ENCODE data around the gene ROR1.

The ROR1 gene

DNA sequence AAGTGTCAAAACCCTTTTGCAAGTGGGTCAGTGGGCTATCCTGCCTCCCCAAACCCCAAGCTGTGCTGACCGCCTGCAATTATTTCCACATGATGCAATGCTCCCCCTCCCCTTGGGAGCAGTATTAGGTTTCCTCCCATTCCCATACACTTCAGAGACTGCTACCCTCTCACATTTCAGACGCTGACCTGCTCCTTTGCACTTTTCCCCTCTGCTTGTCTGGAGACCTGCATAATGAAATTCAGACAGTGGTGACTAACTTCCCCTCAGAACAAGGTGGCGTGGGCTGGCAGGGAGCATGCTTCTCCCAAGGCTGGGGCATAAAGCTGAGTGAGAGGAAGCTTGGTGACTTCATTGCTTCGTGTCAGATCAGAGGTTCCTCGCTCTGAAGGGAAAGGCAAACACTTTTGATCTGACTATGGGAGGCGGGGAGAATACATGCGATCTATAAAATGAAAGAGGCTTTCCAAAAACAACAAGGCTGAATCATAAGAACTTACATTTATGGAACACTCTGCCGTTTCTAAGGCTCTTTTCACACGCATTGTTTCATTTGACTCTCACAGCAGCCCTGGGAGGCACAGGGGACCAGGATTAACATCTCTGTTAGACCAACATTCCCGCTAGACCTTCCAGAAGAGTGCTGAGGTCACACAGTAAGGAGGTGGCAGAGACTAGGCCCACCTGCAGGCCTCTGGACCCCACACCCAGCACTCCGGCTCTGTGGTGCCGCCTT, 27.5 kb upstream of the ROR1 start:
- DNase-seq (ENCODE audit: extremely low read depth, low read depth): peak; percentile 47
- TF ChIP-seq, protein P1, sequence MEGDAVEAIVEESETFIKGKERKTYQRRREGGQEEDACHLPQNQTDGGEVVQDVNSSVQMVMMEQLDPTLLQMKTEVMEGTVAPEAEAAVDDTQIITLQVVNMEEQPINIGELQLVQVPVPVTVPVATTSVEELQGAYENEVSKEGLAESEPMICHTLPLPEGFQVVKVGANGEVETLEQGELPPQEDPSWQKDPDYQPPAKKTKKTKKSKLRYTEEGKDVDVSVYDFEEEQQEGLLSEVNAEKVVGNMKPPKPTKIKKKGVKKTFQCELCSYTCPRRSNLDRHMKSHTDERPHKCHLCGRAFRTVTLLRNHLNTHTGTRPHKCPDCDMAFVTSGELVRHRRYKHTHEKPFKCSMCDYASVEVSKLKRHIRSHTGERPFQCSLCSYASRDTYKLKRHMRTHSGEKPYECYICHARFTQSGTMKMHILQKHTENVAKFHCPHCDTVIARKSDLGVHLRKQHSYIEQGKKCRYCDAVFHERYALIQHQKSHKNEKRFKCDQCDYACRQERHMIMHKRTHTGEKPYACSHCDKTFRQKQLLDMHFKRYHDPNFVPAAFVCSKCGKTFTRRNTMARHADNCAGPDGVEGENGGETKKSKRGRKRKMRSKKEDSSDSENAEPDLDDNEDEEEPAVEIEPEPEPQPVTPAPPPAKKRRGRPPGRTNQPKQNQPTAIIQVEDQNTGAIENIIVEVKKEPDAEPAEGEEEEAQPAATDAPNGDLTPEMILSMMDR (IDR thresholded peaks at IDR 0.05; ENCODE audit: low read depth, low read length, missing control alignments): no peak
- no peak overlapping the region for H3K4me3 ChIP-seq (replicated peaks; ENCODE audit: low read depth, low read length)

DNA sequence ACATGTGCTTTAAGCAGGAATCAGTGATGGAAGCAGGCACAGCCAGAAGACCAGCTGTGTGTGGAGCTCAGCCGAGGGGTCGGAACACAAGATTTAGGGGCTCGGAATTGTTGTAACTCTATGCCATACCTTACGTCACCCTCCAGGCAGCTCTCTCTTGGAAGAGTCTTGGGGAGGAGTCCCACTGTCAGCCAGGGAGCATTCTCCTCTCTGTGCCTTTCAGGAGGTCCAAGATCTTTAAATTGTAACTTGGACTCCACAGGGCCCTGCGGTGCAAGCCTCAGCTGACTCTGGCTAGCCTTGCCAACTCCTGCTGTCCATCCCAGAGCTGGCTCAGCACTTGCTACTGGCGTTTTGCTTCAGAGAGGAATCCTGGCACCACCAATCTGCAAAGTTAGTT, 26.4 kb upstream of the ROR1 start:
- TF ChIP-seq, protein P1 (IDR thresholded peaks at IDR 0.05; ENCODE audit: low read depth, low read length, missing control alignments): no peak

DNA sequence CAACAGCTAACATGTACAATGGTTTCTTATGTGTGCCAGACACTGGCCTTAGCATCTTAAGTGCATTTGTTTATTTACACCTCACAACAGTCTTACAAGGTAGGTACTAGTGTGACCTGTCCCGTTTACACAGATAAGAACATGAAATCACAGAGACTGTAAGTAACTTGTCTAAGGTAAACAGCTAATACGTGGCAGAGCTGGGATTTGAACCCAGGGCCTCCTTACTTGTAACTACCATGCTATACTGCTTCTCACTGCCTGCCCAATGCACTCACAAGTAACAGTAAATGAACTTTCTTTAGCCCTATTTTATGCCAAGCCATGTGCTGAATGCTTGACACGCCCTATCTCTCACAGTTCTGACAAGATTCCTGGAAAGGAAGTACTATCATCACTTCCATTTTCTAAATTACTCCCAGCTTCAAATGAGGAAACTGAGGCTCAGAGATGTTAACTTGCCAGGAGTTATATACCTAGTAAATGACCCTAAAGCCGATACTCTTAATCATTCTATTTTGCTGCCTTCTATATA, 25.7 kb upstream of the ROR1 start:
- no peak for DNase-seq (ENCODE audit: extremely low read depth, low read depth)
- H3K4me3 ChIP-seq (replicated peaks; ENCODE audit: low read depth, low read length): no peak overlapping the region
- TF ChIP-seq, protein P1 (IDR thresholded peaks at IDR 0.05; ENCODE audit: low read depth, low read length, missing control alignments): no peak

More for the DNA sequence above, 26.4 kb upstream of the ROR1 start:
- no peak for DNase-seq (ENCODE audit: extremely low read depth, low read depth)
- H3K4me3 ChIP-seq (replicated peaks; ENCODE audit: low read depth, low read length): no peak overlapping the region

DNA sequence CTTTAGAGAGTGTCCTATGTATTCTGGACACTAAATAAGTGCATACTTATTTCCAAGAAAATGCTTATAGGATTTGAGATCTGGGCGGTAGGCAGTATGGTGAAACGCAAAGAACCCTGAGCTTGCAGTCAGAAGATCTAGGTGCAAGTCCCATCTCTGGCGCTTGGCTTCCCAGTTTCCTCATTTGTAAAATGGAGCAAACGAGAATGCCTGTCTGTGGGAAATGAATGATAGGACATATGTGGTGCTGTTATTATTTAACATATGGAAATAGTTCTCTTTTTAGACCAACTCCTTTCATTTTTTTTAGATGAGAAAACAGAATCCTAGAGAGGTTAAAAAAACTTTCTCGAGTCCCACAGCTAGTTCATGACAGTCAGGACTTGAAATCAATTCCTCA, 25.2 kb upstream of the ROR1 start:
- DNase-seq (ENCODE audit: extremely low read depth, low read depth): no peak
- no peak overlapping the region for H3K4me3 ChIP-seq (replicated peaks; ENCODE audit: low read depth, low read length)
- TF ChIP-seq, protein P1 (IDR thresholded peaks at IDR 0.05; ENCODE audit: low read depth, low read length, missing control alignments): no peak

DNA sequence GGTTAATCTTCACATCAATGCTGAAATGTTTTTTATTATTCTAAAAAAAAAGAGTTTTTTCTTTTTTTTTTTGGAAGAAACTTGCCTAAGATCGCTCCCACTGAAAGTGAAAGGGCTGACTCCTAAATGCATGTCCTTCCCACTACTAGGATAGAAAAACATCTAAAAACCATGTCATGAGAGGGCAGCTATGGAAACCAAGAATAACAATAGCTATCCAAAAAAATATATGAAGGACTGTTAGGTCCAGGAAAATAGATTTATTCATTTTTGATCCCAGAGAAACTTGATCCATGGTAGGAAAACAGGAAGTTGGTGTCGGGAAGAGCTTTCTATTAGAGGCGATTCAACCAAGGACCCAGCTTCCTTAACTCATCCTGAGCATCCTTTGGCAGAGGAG, 23.1 kb upstream of the ROR1 start:
- no peak overlapping the region for H3K4me3 ChIP-seq (replicated peaks; ENCODE audit: low read depth, low read length)
- TF ChIP-seq, protein P1 (IDR thresholded peaks at IDR 0.05; ENCODE audit: low read depth, low read length, missing control alignments): no peak
- DNase-seq (ENCODE audit: extremely low read depth, low read depth): no peak

DNA sequence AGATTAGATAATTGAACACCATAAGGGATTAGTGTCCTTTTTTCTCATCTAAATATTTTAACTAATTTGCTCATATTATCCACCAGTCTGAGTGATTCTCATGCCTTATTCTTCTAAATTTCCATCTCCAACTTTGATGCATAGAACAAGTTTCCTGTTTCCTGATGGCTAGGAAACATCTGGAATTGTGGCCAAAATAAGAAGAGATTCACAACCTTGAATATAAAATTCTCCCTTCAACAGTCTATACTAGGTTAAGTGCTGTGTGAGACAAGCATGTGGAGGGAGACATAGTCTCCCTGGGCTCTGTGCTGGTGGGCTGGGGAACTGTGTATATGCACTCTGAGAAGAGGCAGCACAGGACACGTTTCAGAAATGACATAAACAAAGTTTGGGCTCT, 21.6 kb upstream of the ROR1 start:
- no peak for DNase-seq (ENCODE audit: extremely low read depth, low read depth)

More for the DNA sequence above, 21.6 kb upstream of the ROR1 start:
- no peak overlapping the region for H3K4me3 ChIP-seq (replicated peaks; ENCODE audit: low read depth, low read length)
- TF ChIP-seq, protein P1 (IDR thresholded peaks at IDR 0.05; ENCODE audit: low read depth, low read length, missing control alignments): no peak
